Activated T-cell treated with anti-CD3 and anti-CD28 coated beads, Interleukin-2, amount 50 U/mL, for 4 hours (primary cell): ENCODE measurements around the gene GTPBP1. TPM values are rescaled to one million over a fixed set of nuclear protein-coding genes. Genes with fewer than 3 reads are reported as not detected.

Experiments
- ATAC-seq, 2 donors: fragments of 200-7000 bp; cut with Tn5 transposase; one replicate each; pipeline ENCODE4 v1.10.0; 2021
- DNase-seq: peaks from one replicate; pipeline ENCODE4 v3.0.0-alpha.2; 2020
- H3K27me3 Mint-ChIP-seq: one replicate; pipeline ENCODE4 v1.8.0; 2021; ENCODE audit warnings: low read depth, mixed read lengths
- H3K36me3 Mint-ChIP-seq: one replicate; pipeline ENCODE4 v1.8.0; 2022; ENCODE audit warnings: mixed read lengths; ENCODE audit not compliant: insufficient read depth
- H3K4me1 Mint-ChIP-seq: one replicate; pipeline ENCODE4 v1.8.0; 2021; ENCODE audit warnings: low read depth, mixed read lengths
- H3K4me3 Mint-ChIP-seq: one replicate; pipeline ENCODE4 v1.8.0; 2021; ENCODE audit warnings: mild to moderate bottlenecking, moderate library complexity, mixed read lengths
- H3K9me3 Mint-ChIP-seq: one replicate; pipeline ENCODE4 v1.8.0; 2021; ENCODE audit warnings: mixed read lengths
- total RNA-seq, 3 donors: library from RNA; stranded (reverse); gene quantifications; one replicate each; pipeline ENCODE4 v1.2.1, GENCODE V29; 2021

GTPBP1 gene
- total RNA-seq, 3 donors from 2014 or later, result 69.9 to 80.4 (median 76.5) TPM

DNA sequence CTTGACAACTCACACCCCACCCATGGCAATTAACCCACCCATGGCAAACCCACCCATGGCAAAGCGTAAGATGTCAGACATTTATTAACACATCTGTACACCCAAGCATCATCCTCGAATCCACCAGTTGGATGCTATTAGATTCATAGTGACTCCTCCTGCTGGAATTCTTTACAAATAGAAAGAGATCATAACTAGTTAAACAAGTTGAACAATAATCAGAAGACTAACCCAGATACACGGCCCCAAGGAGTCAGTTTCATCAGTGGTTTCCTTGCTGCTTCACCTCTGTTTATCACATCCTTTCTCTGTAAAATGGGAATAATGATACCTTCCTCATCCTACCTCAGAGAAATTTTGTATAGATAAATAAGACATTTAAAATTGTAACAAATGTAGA lies 5.1 kb downstream of the GTPBP1 start:
- DNase-seq (no peak), ATAC-seq (no peak)
- Mint-ChIP-seq H3K4me1 (peaks cover 78% of the 10 kb centered on the region), H3K4me3 (no peak overlapping the region), H3K27me3 (no peaks in the 10 kb centered on the region), H3K36me3 (peaks cover 35% of the 10 kb centered on the region), H3K9me3 (no peaks in the 10 kb centered on the region)

DNA sequence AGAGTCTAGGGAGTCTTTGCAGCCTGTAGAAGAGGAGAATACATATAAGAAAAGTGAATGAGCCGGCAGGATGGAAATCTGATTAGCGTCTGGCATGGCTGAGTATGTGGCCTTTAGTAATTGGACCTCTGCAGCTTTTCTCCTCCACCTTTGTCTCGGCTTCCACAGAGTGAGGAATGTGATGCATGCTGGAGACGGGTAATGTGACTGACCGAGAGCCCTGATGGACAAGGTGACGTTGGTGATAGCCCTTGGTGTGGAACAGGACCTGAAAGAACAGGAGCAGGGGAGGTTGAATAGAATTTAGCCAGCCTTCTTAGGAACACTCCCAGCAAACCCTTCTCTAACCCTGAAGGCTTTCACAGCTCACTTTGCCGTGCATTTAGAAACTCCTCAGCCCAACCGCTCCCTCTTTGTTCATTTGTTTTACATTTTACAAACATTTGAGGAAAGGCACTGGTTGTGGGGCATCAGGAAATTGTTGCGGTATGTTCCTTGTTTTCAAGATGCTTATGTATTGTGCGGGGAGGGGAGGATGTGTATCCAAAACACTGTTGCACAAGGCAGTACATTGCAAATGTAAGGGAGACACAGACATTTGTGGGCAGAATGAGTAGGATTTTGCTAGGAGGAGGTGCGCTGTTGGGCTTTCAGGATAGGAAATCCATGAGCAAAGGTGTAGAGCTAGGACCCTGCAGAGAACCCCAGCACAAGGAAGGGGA lies 6.9 kb downstream of the GTPBP1 start:
- Mint-ChIP-seq H3K27me3 (no peaks in the 10 kb centered on the region), H3K4me1 (peaks cover 68% of the 10 kb centered on the region), H3K9me3 (no peaks in the 10 kb centered on the region), H3K4me3 (no peak overlapping the region), H3K36me3 (peaks cover 42% of the 10 kb centered on the region)
- DNase-seq, result no peak
- ATAC-seq, result no peak

DNA sequence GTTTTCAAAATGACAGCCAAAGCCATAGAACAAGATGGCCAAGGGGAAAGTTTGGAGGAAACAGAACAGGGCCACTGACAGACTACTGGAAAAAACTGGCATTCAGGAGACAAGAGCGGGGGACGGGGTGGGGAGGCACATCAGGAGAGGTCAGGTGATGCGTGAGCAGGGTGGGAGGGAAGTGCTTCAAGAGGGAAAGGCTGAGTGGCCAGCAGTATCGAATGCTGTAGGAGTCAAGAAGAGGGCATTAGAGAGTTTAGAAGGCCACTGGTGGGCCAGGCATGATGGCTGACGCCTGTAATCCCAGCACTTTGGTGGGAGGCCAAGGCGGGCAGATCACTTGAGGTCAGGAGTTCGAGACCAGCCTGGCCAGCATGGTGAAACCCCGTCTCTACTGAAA lies 8.2 kb downstream of the GTPBP1 start:
- no peaks in the 10 kb centered on the region for H3K27me3 Mint-ChIP-seq
- no peak for DNase-seq
- no peak overlapping the region for H3K4me3 Mint-ChIP-seq
- ATAC-seq, result no peak
- peaks cover 47% of the 10 kb centered on the region for H3K36me3 Mint-ChIP-seq
- peaks cover 58% of the 10 kb centered on the region for H3K4me1 Mint-ChIP-seq
- H3K9me3 Mint-ChIP-seq, result no peaks in the 10 kb centered on the region

DNA sequence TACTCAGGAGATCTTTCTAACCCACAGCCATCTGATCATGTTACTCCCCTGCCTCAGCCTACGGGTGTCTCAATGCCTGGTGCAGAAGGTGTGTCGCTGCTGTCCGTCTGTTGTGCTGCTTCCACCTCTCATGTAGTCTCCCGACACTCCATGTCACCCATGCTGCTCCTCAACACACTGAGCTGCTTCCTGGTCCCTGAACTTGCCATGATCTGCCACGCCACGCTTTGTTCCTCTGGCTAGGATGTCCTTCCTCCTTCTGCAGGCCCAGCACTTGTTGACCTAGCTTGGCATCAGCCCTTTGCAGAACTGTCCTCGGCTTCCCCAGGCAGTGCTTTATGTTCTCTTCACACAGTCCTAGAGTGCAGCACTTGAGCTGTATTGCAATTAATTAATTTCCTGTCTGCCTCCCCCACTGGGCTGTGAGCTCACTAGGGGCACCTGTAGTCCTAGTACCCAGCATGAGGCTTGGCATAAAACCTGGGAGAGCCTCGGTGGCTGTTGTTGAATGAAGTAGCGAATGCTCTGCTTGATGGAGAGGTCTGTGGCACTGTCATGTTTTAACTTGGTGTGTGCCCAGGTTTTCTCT lies 9.5 kb downstream of the GTPBP1 start:
- Mint-ChIP-seq H3K4me1 (peaks cover 49% of the 10 kb centered on the region), H3K36me3 (peaks cover 41% of the 10 kb centered on the region), H3K4me3 (peak overlapping the region; percentile 38), H3K27me3 (no peaks in the 10 kb centered on the region), H3K9me3 (no peaks in the 10 kb centered on the region)
- DNase-seq, result no peak
- no peak for ATAC-seq

DNA sequence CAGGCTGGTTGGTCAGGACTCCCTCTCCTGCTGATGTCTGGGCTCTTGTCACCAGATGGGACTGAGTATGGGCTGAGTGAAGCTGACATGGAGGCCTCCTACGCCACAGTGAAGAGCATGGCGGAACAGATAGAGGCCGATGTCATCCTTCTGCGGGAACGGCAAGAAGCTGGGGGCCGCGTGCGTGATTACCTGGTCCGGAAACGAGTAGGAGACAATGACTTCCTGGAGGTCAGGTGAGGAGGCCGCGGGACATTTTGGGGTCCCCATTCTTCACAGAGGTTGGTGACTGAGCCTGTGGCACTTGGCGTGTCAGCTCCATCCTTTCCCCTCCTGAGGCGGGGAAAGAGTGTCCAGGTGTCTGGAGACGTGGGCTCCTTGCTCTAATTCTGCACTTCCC lies 10.1 kb downstream of the GTPBP1 start:
- ATAC-seq (no peak), DNase-seq (no peak)
- H3K9me3 Mint-ChIP-seq, result no peaks in the 10 kb centered on the region
- H3K27me3 Mint-ChIP-seq, result no peaks in the 10 kb centered on the region
- peaks cover 44% of the 10 kb centered on the region for H3K4me1 Mint-ChIP-seq
- H3K36me3 Mint-ChIP-seq, result peaks cover 35% of the 10 kb centered on the region
- H3K4me3 Mint-ChIP-seq, result no peak overlapping the region

DNA sequence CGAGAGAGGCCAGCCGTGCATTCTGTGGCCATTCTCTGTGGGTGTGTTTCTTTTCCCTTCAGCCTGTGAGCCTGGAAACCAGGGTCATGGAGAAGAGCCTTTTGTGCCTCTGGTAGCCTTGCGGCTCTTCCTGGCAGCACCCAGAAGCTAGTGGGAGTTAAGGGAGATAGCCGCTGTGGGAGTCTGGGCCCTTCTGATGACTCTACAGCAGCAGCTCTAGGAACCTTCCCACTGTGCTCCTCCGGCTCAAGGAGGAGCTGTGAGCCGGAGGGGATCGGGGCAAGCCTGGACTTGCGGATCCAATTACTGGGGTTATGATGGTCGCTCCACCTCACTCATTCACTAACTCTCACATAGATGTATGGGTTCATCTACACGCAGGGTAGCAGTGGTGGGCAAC lies 10.5 kb downstream of the GTPBP1 start:
- no peak overlapping the region for H3K4me3 Mint-ChIP-seq
- ATAC-seq (no peak), DNase-seq (no peak)

DNA sequence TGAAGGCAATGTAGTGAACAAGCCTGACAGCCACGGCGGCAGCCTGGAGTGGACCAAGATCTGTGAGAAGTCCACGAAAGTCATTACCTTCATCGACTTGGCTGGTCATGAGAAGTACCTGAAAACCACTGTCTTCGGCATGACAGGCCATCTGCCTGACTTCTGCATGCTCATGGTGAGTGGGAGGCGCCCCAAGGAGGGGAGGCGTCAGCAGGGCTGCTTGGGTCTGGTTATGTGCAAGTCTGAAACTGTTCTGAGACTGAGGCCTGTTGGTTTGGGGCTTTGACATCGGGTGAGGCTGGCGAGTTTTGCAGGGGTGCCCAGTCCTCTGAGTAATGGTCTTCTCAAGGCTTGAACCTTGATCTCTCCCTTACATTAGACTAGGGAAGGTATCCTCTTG lies 11.1 kb downstream of the GTPBP1 start:
- ATAC-seq (no peak), DNase-seq (no peak)
- H3K4me3 Mint-ChIP-seq, result no peak overlapping the region
- H3K4me1 Mint-ChIP-seq, result peaks cover 39% of the 10 kb centered on the region
- peaks cover 35% of the 10 kb centered on the region for H3K36me3 Mint-ChIP-seq
- H3K9me3 Mint-ChIP-seq, result no peaks in the 10 kb centered on the region
- no peaks in the 10 kb centered on the region for H3K27me3 Mint-ChIP-seq

More for the DNA sequence above, 10.5 kb downstream of the GTPBP1 start:
- Mint-ChIP-seq H3K36me3 (peaks cover 31% of the 10 kb centered on the region), H3K27me3 (no peaks in the 10 kb centered on the region), H3K9me3 (no peaks in the 10 kb centered on the region), H3K4me1 (peaks cover 40% of the 10 kb centered on the region)

DNA sequence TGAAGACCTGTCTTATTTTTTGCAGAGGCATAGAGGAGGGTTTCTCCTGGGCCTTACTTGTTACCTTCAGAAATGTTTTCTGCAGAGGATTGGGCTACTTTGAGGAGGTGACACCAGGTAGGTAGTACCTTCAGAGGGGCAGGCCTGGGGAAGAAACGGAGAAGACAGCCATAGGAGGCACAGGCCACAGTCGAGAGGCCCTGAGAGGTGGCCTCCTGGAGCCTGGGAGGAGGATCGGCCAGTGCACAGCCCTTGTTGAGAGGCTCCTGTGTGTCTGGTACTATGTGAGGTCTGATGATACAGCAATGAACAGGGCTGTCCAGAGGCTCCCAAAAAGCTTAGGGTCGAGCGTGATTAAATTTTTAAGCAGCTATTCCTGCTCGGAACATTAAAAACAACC lies 11.5 kb downstream of the GTPBP1 start:
- Mint-ChIP-seq H3K4me1 (peaks cover 36% of the 10 kb centered on the region), H3K27me3 (no peaks in the 10 kb centered on the region), H3K4me3 (no peak overlapping the region), H3K36me3 (peaks cover 32% of the 10 kb centered on the region), H3K9me3 (no peaks in the 10 kb centered on the region)
- ATAC-seq (no peak), DNase-seq (no peak)

DNA sequence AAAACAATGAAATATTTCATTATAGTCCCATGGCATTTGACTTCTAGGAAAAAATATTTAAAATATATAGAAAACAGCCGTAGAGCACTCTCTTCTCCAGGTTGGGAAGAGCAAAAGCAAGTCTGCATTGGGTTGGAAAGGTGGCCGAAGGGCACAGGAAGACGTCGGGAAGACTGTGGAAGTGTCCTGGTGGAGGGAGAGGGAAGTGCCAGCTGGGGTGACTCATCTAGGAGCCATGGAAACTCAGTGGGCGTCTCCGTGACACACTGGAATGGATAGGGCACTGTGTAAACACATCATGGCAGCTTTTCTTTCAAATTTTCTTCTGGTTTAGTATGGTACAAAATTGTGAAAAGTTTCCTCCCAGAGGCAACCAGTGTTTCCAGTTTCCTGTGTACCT lies 12.7 kb downstream of the GTPBP1 start:
- no peak for ATAC-seq
- Mint-ChIP-seq H3K4me3 (no peak overlapping the region), H3K27me3 (no peaks in the 10 kb centered on the region), H3K4me1 (peaks cover 24% of the 10 kb centered on the region), H3K9me3 (no peaks in the 10 kb centered on the region), H3K36me3 (peaks cover 38% of the 10 kb centered on the region)
- DNase-seq, result no peak

DNA sequence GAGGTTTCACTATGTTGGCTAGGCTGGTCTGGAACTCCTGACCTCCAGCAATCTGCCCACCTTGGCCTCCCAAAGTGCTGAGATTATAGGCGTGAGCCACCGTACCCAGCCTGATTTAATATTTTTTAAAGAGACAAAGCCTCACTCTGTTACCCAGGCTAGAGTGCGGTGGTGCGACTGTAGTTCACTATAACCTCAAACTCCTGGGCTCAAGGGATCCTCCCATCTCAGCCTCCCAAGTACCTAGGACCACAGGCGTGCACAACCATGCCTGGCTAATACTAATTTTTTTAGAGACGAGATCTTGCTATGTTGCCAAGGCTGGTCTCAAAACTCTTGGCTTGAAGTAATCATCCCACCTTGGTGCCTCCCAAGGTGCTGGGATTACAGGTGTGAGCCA lies 13.5 kb downstream of the GTPBP1 start:
- no peaks in the 10 kb centered on the region for H3K27me3 Mint-ChIP-seq
- no peak for ATAC-seq
- no peaks in the 10 kb centered on the region for H3K9me3 Mint-ChIP-seq
- H3K4me1 Mint-ChIP-seq, result peaks cover 17% of the 10 kb centered on the region
- no peak for DNase-seq
- peaks cover 41% of the 10 kb centered on the region for H3K36me3 Mint-ChIP-seq
- no peak overlapping the region for H3K4me3 Mint-ChIP-seq

DNA sequence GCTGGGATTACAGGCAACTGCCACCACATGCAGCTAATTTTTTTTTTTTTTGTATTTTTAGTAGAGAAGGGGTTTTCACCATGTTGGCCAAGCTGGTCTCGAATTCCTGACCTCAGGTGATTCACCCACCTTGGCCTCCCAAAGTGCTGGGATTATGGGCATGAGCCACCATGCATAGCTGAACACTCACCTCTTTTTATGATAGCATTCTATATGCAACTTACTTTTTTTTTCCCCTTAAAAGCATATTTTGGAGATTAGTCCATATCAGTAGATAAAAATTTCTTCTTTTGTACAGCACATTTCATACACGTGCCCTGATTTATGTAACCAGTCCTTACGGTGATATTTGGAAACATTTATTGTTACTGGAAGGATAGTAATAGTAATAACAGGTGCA lies 14.6 kb downstream of the GTPBP1 start:
- no peaks in the 10 kb centered on the region for H3K27me3 Mint-ChIP-seq
- no peak overlapping the region for H3K4me3 Mint-ChIP-seq
- H3K4me1 Mint-ChIP-seq, result peaks cover 7% of the 10 kb centered on the region
- H3K36me3 Mint-ChIP-seq, result peaks cover 44% of the 10 kb centered on the region
- ATAC-seq (no peak), DNase-seq (no peak)
- H3K9me3 Mint-ChIP-seq, result no peaks in the 10 kb centered on the region

DNA sequence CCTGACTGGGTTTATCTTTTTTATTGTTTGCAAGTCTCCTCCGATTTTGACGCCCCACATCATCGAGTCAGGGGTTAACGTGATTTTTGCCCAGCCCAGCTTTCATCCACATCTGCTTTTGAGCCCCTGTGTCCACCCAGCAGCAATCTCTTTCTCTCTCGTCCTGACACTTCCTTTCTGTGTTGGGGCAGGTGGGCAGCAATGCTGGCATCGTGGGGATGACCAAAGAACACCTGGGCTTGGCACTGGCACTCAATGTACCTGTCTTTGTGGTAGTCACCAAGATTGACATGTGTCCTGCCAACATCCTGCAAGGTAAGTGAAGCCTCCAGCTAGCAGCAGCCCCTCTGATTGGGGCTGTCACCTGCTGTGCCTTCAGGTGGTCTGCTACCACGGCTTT lies 15.8 kb downstream of the GTPBP1 start:
- ATAC-seq (no peak), DNase-seq (no peak)
- H3K27me3 Mint-ChIP-seq, result no peaks in the 10 kb centered on the region
- peaks cover 3% of the 10 kb centered on the region for H3K4me1 Mint-ChIP-seq
- H3K4me3 Mint-ChIP-seq, result no peak overlapping the region
- peaks cover 48% of the 10 kb centered on the region for H3K36me3 Mint-ChIP-seq
- H3K9me3 Mint-ChIP-seq, result no peaks in the 10 kb centered on the region

DNA sequence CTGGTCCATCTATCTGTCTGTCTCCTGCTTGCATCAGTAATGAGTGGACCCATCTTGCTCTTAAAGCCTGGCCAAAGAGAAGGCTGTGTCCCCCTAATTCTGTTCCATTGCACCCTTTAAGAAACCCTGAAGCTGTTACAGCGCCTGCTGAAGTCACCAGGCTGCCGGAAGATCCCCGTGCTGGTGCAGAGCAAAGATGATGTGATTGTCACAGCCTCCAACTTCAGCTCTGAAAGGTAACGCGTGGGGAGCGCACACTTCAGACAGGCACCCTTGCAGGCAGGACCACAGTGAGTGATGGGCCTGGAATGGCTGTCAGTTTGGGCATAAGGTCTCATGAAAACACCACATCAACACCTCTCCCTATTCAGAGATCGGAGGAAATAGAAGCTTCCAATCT lies 18.4 kb downstream of the GTPBP1 start:
- no peaks in the 10 kb centered on the region for H3K9me3 Mint-ChIP-seq
- H3K4me3 Mint-ChIP-seq, result no peak overlapping the region
- DNase-seq (no peak), ATAC-seq (no peak)
- H3K36me3 Mint-ChIP-seq, result peaks cover 53% of the 10 kb centered on the region
- peaks cover 1% of the 10 kb centered on the region for H3K4me1 Mint-ChIP-seq
- H3K27me3 Mint-ChIP-seq, result no peaks in the 10 kb centered on the region

DNA sequence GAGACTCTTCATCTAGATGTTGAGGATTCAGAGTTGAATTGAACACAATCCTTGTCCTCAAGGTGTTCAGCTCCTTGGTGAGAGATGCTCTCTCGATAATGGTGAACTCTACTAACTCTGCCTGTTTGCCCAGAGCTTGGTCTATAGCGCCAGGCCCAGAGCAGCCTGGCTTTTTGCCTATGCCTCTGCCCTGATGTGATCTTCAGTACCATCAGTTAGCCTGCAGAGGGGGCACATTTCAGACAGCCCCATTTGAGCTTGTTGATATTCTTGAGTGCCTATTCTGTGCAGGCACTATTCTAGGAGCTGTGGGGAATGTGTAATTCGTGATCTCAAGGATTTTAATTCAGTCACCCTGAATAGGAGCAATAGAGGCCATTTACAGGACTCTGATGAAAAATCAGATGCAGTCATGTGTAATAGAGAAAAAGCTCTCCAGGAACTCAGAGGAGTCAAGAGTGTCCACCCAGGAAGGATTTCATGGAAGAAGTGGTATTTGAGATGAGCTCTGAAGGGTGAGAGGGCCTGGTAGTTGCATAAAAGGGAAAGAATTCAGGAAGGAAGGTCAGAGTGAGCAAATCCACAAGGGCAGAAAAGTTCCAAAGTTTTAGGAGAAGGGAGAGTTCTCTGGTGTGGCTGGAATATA lies 19.3 kb downstream of the GTPBP1 start:
- Mint-ChIP-seq H3K4me3 (no peak overlapping the region), H3K27me3 (no peaks in the 10 kb centered on the region), H3K4me1 (peaks cover 1% of the 10 kb centered on the region), H3K9me3 (no peaks in the 10 kb centered on the region), H3K36me3 (peaks cover 54% of the 10 kb centered on the region)
- DNase-seq (no peak), ATAC-seq (peak; percentile 68 to 84)
